GM23338 (cell line): ENCODE results near the gene CPTP. TPM values are rescaled to one million over a fixed set of nuclear protein-coding genes. Genes with fewer than 3 reads are reported as not detected.

ENCODE experiments used
- ATAC-seq: fragments of 200-7000 bp; cut with Tn5 transposase; 3 replicates; pipeline ENCODE4 v1.9.1; 2020
- DNase-seq: peaks from one replicate; pipeline ENCODE4 v3.0.0-alpha.2; 2015; ENCODE audit warnings: low spot score
- H2AFZ ChIP-seq: fragments of 200-600 bp; sonication (generic); 2 replicates; pipeline ENCODE4 v1.8.0; 2016; ENCODE audit warnings: antibody characterized with exemption, mild to moderate bottlenecking, moderate library complexity
- H3F3A ChIP-seq: fragments of 200-600 bp; sonication (generic); replicated peaks from 2 replicates; pipeline ENCODE4 v1.8.0; 2017; ENCODE audit warnings: antibody characterized with exemption, mixed run types, low read depth
- H3K27ac ChIP-seq: fragments of 200-600 bp; sonication (generic); 2 replicates; pipeline ENCODE4 v1.6.1; 2016; ENCODE audit warnings: low read depth
- H3K27me3 ChIP-seq: fragments of 200-600 bp; sonication (generic); 2 replicates; pipeline ENCODE4 v1.8.0; 2016; ENCODE audit warnings: mild to moderate bottlenecking, mixed run types, moderate library complexity; ENCODE audit not compliant: insufficient read depth
- H3K36me3 ChIP-seq: fragments of 200-600 bp; sonication (generic); 2 replicates; pipeline ENCODE4 v1.8.0; 2016; ENCODE audit warnings: mild to moderate bottlenecking; ENCODE audit not compliant: insufficient read depth
- H3K4me1 ChIP-seq: fragments of 200-600 bp; sonication (generic); 2 replicates; pipeline ENCODE4 v1.8.0; 2016; ENCODE audit warnings: mild to moderate bottlenecking, moderate library complexity; ENCODE audit not compliant: insufficient read depth
- H3K4me2 ChIP-seq: fragments of 200-600 bp; sonication (generic); 2 replicates; pipeline ENCODE4 v1.7.1; 2017; ENCODE audit warnings: mixed run types
- H3K4me3 ChIP-seq: fragments of 200-600 bp; sonication (generic); 2 replicates; pipeline ENCODE4 v1.6.1; 2016; ENCODE audit warnings: mixed run types
- H3K79me2 ChIP-seq: fragments of 200-600 bp; sonication (generic); replicated peaks from 2 replicates; pipeline ENCODE4 v1.8.0; 2017; ENCODE audit warnings: mild to moderate bottlenecking; ENCODE audit not compliant: insufficient read depth
- H3K9me2 ChIP-seq: fragments of 200-600 bp; sonication (generic); 2 replicates; pipeline ENCODE4 v1.8.0; 2017; ENCODE audit not compliant: insufficient read depth
- H4K20me1 ChIP-seq: fragments of 200-600 bp; sonication (generic); replicated peaks from 2 replicates; pipeline ENCODE4 v1.8.0; 2017; ENCODE audit warnings: mild to moderate bottlenecking; ENCODE audit not compliant: insufficient read depth
- H3K27ac Mint-ChIP-seq: 2 replicates; pipeline ENCODE4 v1.8.0; 2020; ENCODE audit warnings: inconsistent platforms, mild to moderate bottlenecking, moderate library complexity, mixed read lengths
- H3K27me3 Mint-ChIP-seq: 3 replicates; pipeline ENCODE4 v1.8.0; 2022; ENCODE audit warnings: low read depth, mild to moderate bottlenecking, moderate library complexity, mixed read lengths, inconsistent platforms; ENCODE audit not compliant: insufficient read depth, poor library complexity
- H3K36me3 Mint-ChIP-seq: 3 replicates; pipeline ENCODE4 v1.8.0; 2021; ENCODE audit warnings: low read depth, mild to moderate bottlenecking, inconsistent platforms, moderate library complexity, mixed read lengths
- H3K4me1 Mint-ChIP-seq: 3 replicates; pipeline ENCODE4 v1.8.0; 2020; ENCODE audit warnings: mild to moderate bottlenecking, inconsistent platforms, mixed read lengths
- H3K4me3 Mint-ChIP-seq: 3 replicates; pipeline ENCODE4 v1.8.0; 2021; ENCODE audit warnings: moderate library complexity, mild to moderate bottlenecking, inconsistent platforms, mixed read lengths
- H3K9me3 Mint-ChIP-seq: 3 replicates; pipeline ENCODE4 v1.8.0; 2020; ENCODE audit warnings: moderate library complexity, mild to moderate bottlenecking, inconsistent platforms, mixed read lengths
- JUNB ChIP-seq: IDR thresholded peaks from one replicate; pipeline ENCODE4 v1.6.1; 2016; ENCODE audit warnings: antibody characterized with exemption; ENCODE audit not compliant: unreplicated experiment
- NANOG ChIP-seq: IDR thresholded peaks from 2 replicates; pipeline ENCODE4 v1.6.1; 2016; ENCODE audit warnings: antibody characterized with exemption, borderline replicate concordance
- STAT1 ChIP-seq: IDR thresholded peaks from one replicate; pipeline ENCODE4 v1.6.1; 2016; ENCODE audit warnings: antibody characterized with exemption; ENCODE audit not compliant: unreplicated experiment
- ZNF114 ChIP-seq: fragments of 250-450 bp; sonication (Bioruptor Pico); IDR thresholded peaks from 2 replicates; pipeline ENCODE4 v1.5.0; 2020; ENCODE audit warnings: mild to moderate bottlenecking, moderate library complexity
- ZNF331 ChIP-seq: fragments of 250-450 bp; sonication (Bioruptor Pico); IDR thresholded peaks from 2 replicates; pipeline ENCODE4 v1.5.0; 2020; ENCODE audit warnings: low read depth, mild to moderate bottlenecking, moderate library complexity
- ZNF462 ChIP-seq: fragments of 250-450 bp; sonication (Bioruptor Pico); IDR thresholded peaks from 2 replicates; pipeline ENCODE4 v1.5.0; 2020; ENCODE audit warnings: mild to moderate bottlenecking, moderate library complexity
- polyA plus RNA-seq: library from polyadenylated mRNA; unstranded; fragments of >200 nt; fragmentation: Nextera tagmentation; extraction: Ambion mirVana; gene quantifications from 2 replicates; pipeline ENCODE4 v1.2.1, GENCODE V29; 2016
- total RNA-seq: library from RNA; depleted of rRNA; stranded (reverse); fragments of >200 nt; shearing (Covaris generic); gene quantifications from 2 replicates; pipeline ENCODE4 v1.2.3, GENCODE V29; 2014

CPTP gene
- total and polyA plus RNA-seq, 2 experiments from 2014 or later, result 8.1 to 13.5 TPM

GRCh38 chr1:1370771-1371300, 46.2 kb downstream of the CPTP start (continued):
- TF ChIP-seq ZNF462 (CRISPR knock-in tag), result no peak
- TF ChIP-seq ZNF331 (CRISPR knock-in tag), result no peak

GRCh38 chr1:1371364-1371745, 46.8 kb downstream of the CPTP start:
- H3K4me1 Mint-ChIP-seq, result peaks cover 4% of the 10 kb centered on the region
- DNase-seq, result no peak
- Histone ChIP-seq H3K4me2 (no peak overlapping the region), H3K27me3 (no peaks in the 10 kb centered on the region), H3K27ac (no peak overlapping the region), H2AFZ (no peak overlapping the region), H3F3A (peaks cover 23% of the 10 kb centered on the region), H3K4me3 (no peak overlapping the region), H3K36me3 (no peaks in the 10 kb centered on the region), H3K9me2 (no peaks in the 10 kb centered on the region), H4K20me1 (peaks cover 12% of the 10 kb centered on the region), H3K4me1 (peaks cover 6% of the 10 kb centered on the region; the same call in 1 of the 2 replicates), H3K79me2 (peaks cover 21% of the 10 kb centered on the region)
- H3K27me3 Mint-ChIP-seq, result peaks cover 11% of the 10 kb centered on the region
- no peaks in the 10 kb centered on the region; the same call in 1 of the 3 replicates for H3K9me3 Mint-ChIP-seq
- no peak overlapping the region for H3K4me3 Mint-ChIP-seq
- H3K27ac Mint-ChIP-seq, result no peak overlapping the region
- H3K36me3 Mint-ChIP-seq, result peaks cover 9% of the 10 kb centered on the region; the same call in 2 of the 3 replicates
- no peak for ATAC-seq
- TF ChIP-seq JUNB (no peak), ZNF114 (no peak), ZNF331 (CRISPR knock-in tag) (no peak), ZNF462 (CRISPR knock-in tag) (no peak), NANOG (no peak), STAT1 (no peak)
